Stimulated activated CD4-positive, alpha-beta T cell treated with anti-CD3 and anti-CD28 coated beads, Interleukin-12 subunit alpha, Interleukin-12 subunit beta, amount 100 ng/mL, for 24 hours (primary cell): Measurements from ENCODE around the gene SYTL4.
"Not testable (repeated sequence)": the region's sequence is repeated elsewhere in the genome, so short reads cannot be mapped to it uniquely, and the experiment has no call there.

Source experiments
- DNase-seq, 2 experiments: peaks; one replicate each; pipeline ENCODE4 v3.0.0-alpha.2; 2020; ENCODE audit warnings: low read depth in 2 of 2

Gene SYTL4

DNA sequence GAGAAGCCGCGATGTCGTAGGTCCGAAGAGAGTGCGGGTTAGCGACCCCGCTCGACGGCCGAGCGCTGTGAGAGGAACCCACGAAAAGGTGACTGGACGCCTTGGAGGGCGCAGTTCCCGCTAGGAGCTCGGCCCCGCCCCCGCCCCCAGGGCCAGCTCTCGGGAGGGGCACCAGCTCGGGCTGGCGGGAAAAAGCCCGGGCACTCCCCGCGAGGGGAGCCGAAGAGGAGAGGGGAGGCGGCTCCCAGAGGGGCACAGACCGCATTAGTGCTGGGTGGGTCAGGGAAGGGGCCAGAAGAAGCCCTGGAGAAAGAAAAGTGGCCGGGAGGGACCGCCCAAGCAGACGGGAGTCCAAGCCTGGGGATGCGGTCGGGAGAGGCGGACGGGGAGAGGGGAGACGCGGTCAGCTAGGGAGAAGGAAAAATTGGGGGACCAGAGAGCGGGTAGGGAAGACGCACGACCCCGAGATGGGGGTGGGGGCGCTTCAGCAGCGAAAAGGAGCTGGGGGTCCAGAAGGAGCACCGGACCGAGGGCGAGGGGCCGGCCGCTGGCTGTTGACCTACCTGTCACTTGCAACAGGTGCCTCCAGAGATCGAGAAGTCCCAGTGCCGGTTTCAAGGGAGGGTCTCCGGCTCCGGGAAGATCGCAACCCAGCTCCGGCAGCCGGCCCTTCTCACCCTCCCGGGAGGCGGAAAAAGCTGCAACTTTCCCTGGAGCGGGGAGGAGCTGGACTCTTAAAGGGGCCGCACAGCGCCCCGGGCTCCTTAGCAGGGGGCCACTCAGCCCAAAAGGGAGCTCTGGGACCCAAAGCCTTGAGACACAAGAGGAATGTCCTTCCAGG is at the start of gene SYTL4:
TSS of gene SYTL4 (minus strand) at position 681 of the 841 bp plus-strand sequence. CDS start 30,084 bp downstream, outside the sequence.
- no peak for DNase-seq

DNA sequence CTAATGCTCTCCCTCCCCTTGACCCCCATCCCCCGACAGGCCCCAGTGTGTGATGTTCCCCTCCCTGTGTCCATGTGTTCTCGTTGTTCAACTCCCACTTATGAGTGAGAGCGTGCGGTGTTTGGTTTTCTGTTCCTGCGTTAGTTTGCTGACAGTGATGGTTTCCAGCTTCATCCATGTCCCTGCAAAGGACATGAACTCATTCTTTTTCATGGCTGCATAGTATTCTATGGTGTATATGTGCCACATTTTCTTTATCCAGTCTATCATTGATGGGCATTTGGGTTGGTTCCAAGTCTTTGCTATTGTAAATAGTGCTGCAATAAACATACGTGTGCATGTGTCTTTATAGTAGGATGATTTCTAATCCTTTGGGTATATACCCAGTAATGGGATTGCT is 37.5 kb upstream of the SYTL4 start:
- not testable (repeated sequence) for DNase-seq

DNA sequence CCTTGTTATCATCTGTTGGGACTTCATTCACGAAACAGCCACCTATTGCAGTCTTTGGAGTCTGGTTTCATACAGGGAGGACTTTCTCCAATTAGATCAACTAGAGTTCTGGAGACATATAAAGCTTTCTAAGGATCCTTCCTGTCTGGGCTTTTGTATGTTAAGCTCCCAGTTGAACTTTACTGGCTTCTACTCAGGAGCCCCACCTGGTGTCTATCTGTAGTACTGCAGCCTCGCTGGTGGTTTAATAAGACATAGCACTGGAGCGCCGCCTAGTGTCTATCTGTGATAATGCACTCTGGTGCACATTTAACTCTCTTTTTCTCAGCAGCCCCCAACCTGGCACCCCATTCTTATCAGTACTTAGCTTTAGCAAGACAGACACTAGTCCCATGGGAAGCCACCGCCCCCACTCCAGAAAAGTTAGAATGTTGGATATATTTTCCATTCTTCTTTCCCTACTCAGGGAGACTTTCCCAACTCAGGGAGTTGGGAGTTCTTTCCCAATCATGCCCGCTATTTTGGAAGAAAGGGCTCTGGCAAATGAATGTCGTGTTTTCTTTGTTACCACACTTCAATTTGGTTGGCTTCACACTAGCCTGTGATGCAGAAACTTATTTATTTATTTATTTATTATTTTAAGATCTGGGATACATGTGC is 36.9 kb upstream of the SYTL4 start:
- peak; percentile 62 to 84 for DNase-seq

DNA sequence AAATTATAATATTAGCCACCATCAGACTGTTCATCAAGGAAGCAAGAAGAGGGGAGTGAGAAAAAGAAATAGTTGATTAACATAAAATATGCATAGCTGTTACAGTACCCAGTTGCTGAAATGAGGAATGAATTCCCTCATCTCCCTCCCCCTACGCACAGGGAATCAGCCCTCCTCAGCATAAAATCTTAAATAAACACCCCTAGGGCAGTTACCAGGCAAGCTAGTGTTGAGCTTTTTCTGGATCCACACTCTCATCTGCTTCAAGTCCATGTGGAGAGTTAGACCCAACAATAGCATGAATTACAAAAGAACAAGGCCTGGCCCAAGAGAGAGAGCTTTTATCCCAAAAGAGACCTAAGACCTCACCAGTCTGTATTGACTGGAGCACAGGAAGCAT is 19.0 kb upstream of the SYTL4 start:
- DNase-seq = no peak

DNA sequence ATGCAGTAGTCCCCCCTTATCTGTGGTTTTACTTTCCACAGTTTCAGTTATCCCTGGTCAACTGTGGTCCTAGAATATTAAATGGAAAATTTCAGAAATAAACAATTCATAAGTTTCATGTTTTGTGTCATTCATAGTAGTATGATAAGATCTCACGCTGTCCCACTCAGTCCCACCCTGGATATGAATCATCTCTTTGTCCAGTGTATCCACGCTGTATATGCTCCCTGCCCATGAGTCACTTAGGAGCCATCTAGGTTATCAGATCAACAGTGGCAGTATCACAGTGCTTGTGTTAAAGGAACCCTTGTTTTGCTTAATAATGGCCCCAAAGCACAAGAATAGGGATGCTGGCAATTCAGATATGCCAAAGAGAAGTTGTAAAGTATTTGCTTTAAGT is 16.2 kb upstream of the SYTL4 start:
- DNase-seq = no peak

GRCh38 chrX:100747703-100748102 is 15.8 kb upstream of the SYTL4 start:
- no peak for DNase-seq

DNA sequence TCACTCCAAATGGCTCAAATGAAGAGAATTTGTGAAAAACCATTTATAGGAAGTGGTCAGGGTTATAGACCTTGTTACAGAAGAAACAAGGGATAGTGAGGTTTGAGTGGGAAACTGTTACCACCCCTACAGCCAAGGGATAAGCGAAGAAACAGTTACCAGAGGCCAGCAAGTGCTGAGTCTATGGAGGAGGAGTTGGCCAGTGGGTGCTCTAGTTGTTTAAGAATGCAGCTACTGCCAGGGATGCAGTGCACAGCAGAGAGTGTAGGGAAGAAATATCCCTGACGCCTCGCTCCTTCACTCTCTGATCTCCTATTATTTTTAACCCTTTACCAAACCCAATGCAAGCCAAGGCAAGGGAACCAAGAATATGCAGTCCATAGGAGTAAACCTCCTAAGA is 15.2 kb upstream of the SYTL4 start:
- DNase-seq = no peak

GRCh38 chrX:100745806-100746537 is 14.1 kb upstream of the SYTL4 start:
- no peak for DNase-seq

DNA sequence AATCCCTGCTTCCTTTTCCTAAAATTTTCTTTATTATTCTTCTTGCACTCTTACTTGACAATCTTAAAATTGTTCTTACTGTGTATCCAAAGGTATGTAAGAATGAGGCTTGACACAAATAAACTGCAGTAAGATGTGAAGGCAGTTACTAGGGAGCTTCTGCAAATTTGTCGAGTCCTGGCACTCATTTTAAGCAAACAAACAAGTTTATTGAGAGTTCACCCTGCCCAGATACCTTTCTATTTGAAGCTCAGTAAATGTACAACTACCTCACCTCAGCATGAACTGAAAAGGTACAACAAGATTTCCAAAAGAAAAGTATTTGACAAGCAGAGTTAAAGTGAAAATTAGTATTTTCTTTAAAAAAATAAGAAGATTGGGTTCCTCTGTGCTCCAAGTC is 13.3 kb upstream of the SYTL4 start:
- DNase-seq = no peak

GRCh38 chrX:100743009-100743607 is 11.2 kb upstream of the SYTL4 start:
- no peak for DNase-seq

DNA sequence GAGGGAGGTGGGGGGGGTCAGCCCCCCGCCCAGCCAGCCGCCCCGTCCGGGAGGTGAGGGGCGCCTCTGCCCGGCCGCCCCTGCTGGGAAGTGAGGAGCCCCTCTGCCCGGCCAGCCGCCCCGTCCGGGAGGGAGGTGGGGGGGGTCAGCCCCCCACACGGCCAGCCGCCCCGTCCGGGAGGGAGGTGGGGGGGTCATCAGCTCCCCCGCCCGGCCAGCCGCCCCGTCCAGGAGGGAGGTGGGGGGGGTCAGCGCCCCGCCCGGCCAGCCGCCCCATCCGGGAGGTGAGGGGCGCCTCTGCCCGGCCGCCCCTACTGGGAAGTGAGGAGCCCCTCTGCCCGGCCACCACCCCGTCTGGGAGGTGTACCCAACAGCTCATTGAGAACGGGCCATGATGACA is 7.9 kb downstream of the SYTL4 start:
- DNase-seq = not testable (repeated sequence)

DNA sequence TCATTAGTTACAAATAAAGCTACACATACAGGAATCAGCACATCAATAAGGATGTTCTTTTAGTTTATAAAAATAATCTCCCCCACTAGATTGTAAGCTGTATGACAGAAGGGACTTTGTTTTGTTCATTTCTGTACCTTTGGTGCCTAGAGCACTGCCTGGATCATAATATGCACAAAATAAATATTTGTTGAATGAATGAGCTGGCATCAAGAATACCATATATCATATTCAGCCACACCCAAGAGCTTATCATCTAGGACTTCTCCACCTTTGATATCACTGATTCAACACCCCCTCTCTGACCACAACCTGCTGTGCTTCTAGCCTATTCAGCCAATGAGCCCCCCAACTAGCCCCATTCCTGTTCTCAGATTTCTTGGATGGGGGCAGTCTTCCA is 10.6 kb downstream of the SYTL4 start:
- DNase-seq = no peak

- no peak for DNase-seq
Measured at GRCh38 chrX:100720301-100720700, 11.6 kb downstream of the SYTL4 start.

- DNase-seq = no peak
Measured at GRCh38 chrX:100719139-100719538, 12.8 kb downstream of the SYTL4 start.

DNA sequence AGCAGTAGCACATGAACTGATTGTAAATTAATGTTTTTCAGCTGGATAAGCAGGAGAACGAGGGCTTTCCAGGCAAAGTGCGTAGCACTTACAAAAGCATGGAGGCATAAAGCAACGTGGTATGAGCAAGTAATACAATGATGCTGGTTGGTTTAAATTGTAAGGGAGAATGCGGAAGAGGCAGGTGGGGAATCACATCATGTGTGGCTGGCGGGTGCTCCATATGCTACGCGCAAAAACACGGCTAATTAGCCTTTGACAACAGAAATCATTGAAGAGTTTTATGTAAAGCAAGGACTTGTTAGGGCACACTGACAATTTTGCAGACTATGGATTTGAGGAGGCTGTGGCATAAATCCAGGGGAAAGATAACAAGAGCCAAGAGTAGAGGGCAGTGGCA is 14.6 kb downstream of the SYTL4 start:
- DNase-seq = no peak

GRCh38 chrX:100710816-100711215 is 21.1 kb downstream of the SYTL4 start:
- no peak for DNase-seq

- DNase-seq = no peak
Measured at GRCh38 chrX:100704581-100705203, 27.2 kb downstream of the SYTL4 start.

DNA sequence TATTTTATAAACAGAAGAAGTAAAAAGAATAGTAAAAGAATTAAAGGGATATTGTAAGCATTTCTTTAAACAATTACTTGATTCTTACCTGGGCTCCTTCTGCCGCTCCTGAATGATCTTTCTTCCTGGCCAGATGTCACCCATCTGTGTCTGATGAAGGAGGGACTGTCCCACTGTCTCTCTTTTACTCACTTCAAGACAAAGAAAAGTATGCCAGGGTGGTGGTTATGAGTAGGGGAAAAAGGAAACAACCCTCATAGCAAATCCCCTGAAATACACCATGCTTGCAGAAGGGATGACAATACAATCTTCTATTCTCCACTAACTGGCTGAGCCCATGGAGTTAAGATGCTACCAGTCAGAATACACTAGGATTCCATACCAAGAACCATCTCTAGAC is 31.1 kb downstream of the SYTL4 start:
- no peak for DNase-seq

GRCh38 chrX:100698551-100698950 is 33.4 kb downstream of the SYTL4 start:
- no peak for DNase-seq

DNA sequence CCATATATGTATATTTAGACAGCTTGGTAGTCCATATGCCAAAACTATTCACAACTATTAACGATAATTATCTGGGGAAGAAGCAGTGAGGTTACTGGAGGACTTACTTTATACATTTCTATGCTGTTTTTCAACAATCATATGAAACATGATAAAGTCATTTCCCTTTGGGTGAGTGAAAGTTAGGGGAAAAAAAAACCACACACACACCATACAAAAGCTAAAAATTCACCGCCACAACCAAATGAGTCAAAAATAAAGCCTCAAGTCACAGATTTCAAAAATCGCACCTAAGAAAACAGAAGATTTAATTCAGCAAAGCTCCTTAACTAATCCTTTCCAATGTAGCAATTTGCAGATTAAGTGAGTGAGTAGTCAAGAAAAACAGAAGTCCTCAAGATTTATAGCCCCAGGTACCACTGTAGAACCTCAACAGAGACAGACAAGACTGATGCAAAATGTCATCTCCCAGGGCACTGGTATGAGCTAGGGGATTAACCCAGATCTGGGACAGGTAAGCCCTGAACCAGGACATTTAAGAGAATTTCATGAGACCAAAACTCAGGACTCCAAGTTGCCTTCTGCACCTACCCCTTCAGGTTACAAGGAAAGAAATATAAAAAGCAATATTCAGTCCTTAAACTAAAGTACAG is 35.1 kb downstream of the SYTL4 start:
- no peak for DNase-seq

GRCh38 chrX:100695991-100696390 is 35.9 kb downstream of the SYTL4 start:
- DNase-seq = no peak
